KBM-7 (cell line): Measurements from ENCODE around the gene PPARG.

Experiments
- DNase-seq: peaks from one replicate; pipeline ENCODE4 v3.0.0-alpha.2; 2015
- in situ Hi-C: fragments of 300-500 bp; cut with MboI; formaldehyde crosslinking; loops from 2 replicates; pipeline ENCODE4 v1.14.3; 2020; ENCODE audit warnings: low sequenced_read_pairs, low pct_unique_long_range_greater_than_20kb, mixed read lengths

The PPARG gene

DNA sequence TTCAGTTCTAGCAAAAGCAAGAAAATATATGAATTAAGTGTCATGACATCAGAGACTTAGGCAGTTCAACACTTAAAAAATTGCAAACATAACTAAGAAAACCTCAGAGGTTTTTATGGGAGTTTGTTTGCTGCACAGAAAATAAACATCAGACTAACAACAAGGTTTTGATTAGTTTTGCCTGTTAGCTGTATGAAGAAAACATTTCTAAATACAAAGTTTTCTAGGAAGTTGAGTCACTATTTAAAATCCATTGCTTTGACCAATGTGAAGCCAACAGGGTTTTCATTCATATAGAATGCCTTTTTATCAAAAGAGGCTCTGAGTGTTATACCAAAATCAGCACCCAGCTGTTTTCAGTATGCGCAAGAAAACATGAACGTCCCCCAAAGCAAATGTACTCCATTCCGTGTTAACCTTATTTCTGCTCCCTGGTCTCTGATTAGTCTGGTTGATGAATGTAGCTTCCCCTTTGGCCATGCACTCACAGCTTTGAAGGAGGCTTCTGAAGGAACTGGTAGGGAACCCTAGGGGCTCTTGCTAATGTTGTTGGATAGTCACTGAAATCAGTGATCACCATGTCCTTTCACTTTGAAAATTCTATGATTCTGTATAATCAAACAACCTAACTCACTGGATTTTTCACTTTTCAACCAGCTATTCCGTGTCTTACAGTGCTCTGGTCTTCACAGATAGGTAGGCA lies 105.8 kb downstream of the PPARG start:
- in situ Hi-C loops, result no loop called here

DNA sequence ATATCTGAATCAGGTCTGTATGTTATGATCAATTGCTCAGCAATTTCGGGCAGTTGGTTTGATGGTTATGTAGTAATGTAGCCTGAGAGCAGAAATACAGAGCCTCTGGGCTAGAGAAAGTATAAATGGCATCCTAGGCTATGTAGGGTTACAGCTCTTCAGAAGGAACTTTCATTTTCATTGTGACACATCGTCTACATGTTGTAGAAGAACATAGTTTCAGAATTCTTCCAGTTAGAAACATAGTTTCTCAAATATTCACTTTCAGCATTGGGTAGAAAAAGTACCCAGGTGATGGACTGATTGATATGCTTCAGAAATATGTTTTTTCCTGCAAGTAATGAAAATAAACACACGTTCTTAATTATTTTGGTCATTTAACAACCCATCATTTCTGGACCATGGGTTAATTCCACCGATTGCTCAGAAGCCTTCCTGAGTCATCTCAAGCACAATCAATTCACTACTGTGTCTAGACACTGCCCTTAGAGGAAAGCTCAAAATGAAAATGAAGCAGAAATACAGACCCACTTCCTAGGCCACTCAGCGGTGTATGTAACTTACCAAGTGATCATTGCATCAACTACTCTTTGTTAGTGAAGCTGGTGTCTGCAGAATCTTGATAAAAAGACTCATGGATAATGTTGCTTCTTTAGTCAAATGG lies 106.6 kb downstream of the PPARG start:
- in situ Hi-C loops, result no loop called here

More for the DNA sequence above, 105.8 kb downstream of the PPARG start:
- no peak for DNase-seq

DNA sequence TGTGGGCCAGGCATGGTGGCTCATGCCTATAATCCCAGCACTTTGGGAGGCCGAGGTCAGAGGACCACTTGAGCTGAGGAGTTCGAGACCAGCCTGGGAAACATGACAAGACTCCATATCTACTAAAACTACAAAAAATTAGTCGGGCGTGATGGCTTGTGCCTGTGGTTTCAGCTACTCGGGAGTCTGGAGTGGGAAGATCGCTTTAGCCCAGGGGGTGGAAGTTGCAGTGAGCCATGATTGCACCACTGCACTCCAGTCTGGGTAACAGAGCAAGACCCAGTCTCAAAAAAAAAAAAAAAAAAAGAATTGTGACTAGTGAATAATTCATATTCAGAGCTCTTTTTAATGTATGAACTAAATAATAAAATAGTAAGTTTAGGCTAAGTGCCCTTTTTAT lies 107.6 kb downstream of the PPARG start:
- in situ Hi-C loops, result no loop called here
- DNase-seq, result no peak

More for the DNA sequence above, 106.6 kb downstream of the PPARG start:
- no peak for DNase-seq

DNA sequence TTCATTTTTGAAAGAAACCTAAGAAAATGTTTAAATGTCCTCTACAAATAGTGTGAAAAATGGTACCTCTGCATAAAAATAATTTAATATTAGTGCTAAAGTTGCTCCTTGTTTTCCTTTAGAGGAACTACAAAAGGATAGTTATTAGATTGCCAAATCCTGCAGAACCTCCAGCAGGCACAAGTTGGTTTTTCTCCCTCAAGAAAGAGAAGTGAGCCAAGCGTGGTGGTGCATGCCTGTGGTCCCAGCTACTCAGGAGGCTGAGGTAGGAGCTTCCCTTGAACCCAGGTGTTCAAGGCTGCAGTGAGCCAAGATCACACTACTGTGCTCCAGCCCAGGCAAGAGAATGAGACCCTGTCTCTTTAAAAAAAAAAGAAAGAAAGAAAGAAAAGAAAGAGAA lies 110.4 kb downstream of the PPARG start:
- no peak for DNase-seq
- in situ Hi-C loops, result no loop called here

DNA sequence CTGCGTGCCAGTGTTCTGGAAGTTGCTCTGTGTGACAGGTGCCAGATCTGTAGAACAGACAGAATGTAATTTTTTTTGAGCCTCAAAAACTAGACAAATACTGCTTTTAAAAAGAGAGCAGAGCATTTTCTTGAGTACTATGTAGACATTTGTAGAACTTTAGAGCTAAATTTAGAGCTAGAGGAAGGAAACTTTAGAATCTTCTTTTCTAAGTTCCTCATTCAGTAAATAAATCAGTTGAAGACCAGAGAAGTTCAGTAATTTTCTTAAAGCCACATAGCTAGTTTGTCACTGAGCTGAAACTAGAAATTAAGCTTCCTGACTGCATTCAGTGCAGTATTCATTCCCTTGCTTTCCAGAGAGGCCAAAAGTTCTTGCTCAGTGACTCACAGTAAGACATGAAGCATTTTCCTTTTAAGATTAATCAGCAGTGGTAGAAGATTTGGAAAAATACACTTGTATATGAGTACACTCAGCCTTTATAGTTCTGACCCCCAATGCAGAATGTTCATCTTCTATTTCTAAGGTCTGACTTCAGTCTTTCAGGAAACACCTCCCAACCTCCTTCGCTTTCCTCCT lies 111.8 kb downstream of the PPARG start:
- in situ Hi-C loops, result no loop called here
- no peak for DNase-seq

DNA sequence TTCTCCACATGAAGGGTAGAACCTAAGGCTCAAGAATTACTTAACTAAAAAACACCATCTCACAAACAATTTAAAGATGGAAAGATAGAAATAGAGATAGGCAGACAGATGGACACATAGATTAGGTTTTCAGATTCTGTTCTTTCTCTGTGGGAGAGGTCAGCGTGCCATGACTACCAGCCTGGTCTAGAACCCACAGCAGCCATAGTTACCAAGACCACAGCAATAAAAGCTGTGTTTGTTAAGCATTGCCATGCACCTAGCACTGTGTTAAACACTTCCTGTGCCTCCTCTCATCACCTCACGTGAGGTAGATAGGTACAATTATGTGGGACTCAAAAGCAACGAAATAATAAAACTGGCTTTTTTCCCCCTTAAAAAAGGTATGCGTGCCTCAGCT lies 112.3 kb downstream of the PPARG start:
- DNase-seq, result no peak
- in situ Hi-C loops, result no loop called here

DNA sequence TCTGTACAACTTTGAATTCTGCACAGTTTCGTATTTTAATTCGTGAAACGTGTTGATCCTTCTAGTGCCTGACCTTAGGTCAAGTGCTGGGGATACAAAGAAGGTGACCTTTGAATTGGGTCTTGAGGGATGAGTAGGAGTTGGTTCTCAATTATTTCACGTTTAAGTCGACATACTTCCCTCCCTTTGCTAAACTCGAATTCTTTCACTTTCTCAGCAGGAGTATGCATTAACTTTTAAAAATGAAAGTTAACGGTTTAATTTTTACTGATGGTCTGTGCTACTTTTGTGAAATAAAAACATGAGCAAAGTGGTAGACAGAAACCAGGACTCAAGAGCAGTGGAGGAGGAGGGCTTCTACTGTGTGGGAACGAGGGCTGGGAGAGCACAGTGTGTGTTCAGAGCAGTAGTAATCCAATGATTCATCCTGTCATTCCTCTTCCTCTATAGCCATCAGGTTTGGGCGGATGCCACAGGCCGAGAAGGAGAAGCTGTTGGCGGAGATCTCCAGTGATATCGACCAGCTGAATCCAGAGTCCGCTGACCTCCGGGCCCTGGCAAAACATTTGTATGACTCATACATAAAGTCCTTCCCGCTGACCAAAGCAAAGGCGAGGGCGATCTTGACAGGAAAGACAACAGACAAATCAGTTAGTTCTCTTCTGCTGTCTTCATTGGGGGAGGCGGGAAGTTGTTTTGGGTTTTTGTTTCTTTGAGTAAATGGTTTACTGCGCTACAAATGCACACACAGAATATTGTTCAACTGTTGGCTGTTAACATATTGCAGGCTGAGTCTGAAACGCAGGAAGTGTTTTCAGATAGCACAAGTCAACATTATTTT lies 116.8 kb downstream of the PPARG start:
- DNase-seq, result peak; percentile 13
- in situ Hi-C loops, result no loop called here

DNA sequence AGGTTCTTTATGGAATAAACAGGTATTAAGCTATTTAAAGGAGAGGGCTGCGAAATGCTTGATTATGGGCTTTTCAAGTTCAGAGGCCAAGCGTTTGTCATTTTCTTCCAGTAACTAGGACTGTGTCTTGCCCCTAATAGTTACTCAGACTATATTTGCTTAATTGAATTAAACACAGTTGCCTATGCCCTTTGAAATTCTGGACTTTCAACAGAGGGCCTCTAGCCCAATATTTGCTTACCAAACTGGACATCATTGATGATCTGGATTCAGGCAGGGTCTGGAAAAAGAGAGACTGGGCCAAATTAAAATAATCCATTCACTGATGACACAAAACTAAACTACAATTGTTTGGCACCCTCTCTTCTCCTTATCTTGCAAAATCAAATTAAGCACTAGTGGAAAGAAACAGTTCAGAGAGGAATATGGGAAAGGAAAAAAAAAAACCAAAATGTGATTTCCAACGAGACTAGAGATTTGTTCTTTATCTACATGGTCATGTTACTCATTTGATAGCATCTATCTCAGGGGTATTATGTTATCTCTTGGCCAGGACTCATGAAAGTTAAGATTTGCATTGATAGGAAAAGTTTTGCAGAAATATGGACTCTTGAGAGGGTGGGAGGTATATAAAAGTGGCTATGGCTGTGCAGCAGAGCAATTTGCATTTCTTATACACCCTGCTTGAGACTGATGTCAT lies 120.3 kb downstream of the PPARG start:
- DNase-seq, result no peak
- in situ Hi-C loops, result no loop called here

DNA sequence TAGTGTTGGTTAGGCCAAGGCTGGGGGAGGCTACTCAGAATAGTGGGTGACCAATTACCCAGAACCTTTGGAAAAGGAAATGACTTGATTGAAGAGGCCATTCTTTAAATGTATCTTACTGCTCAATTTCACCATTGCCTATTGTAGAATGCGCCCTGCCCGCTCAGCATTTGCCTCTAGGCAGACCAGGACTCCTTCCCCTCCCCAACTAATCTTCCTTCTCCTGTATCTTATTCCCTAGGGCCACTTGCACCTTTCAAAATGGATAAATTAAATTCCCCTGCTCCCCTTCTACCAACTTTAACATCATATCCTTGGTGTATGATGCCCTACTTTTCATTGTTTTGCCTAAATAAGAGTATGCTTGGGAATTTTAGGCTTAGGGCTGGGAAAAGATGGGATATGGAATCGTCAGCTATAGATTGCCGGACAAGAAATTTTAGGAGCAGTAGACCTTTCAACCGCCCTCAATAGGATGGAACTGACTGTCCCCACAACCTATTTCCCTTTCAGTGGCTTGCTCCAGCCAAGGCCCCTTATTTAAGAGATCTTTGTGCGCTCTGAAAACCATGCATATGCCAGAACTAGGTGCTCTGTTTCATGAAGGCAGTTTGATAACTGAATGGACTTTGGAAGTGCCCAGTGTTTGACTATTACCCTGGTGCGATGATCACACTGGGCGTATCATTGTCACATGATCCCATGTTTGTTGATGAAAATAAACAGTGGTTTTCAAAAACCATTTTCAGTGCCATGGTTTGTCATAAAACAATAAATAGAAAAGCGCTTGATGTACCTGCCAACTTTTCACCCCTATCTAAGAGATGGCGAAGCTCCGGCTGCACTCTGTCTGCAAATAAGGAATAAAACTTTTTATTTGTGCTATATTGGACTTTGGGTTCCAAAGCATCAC lies 121.1 kb downstream of the PPARG start:
- in situ Hi-C loops, result no loop called here
- DNase-seq, result no peak

DNA sequence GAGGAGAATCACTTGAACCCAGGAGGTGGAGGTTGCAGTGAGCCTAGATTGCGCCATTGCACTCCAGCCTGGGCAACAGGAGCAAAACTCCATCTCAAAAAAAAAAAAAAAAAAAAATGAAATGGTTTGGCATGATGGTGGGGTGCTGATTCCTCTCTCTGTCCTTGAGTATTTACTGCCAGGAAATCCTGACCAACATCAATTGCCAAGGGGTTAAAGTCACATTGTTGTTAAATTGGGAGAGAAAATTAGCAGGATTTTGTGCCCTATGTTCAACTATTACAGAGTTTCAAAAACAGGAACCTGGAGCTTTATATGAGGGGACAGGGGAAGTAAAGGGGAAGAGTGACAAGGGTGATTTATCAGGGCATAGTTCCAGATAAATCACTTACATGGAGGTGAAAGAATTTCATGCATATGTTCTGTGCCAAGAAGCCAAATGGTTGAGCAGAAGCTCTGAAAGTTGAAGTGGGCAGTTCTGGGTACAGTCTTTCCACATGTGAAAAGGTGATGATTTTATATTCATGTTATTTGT lies 124.9 kb downstream of the PPARG start:
- peak; percentile 23 for DNase-seq
- in situ Hi-C loops, result no loop called here

DNA sequence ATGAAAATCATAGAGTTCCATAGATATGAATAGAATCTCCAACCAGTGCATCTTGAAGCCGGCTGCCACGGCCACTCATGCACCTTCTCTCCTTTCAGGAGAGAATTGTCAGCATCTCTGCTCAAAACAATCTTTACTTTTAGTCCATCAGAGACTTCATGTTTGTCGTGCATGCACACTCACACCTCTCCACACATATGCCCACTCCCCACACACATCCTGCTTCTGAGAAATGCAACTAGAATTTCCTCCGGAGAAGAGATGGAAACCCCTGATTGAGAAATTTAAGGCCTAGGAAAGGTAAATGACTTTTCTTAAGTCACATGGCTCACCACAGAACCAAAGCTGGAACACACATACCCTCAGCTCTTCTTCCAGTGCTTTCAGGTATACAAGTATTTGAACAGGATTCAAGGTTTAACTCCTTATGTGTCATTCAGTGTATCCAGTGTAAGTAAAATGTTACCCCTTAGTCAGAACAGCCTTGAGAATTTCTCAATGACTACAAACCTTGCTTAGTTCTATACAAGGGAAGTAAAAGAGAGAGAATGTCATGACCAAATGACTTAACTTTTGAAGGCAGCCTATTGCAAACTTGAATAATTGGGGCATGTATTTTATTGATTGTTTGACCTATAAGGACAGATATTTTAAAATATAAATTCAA lies 126.3 kb downstream of the PPARG start:
- no peak for DNase-seq
- in situ Hi-C loops, result no loop called here

DNA sequence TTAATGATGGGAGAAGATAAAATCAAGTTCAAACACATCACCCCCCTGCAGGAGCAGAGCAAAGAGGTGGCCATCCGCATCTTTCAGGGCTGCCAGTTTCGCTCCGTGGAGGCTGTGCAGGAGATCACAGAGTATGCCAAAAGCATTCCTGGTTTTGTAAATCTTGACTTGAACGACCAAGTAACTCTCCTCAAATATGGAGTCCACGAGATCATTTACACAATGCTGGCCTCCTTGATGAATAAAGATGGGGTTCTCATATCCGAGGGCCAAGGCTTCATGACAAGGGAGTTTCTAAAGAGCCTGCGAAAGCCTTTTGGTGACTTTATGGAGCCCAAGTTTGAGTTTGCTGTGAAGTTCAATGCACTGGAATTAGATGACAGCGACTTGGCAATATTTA lies 127.9 kb downstream of the PPARG start:
- no peak for DNase-seq
- in situ Hi-C loops, result no loop called here

DNA sequence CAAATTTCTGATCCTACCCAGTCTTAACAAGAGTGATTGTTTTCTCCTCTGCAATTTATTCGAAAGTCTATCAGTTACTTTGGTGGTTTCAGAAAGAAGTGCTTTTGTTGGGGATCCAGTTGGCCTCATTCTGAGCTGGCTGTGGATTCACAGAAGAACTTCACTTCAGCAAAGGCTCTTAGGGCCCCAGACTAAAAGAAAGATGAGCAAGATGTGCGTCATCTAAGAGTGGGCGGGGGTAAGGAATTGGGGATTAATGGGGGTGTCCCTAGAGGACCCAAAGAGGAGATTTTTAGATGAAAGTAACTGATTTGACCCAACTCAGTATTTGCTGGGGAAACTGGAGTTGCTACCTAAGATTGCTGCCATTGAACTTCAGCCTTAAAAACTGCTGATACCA lies 131.5 kb downstream of the PPARG start:
- no peak for DNase-seq
- in situ Hi-C loops, result no loop called here

DNA sequence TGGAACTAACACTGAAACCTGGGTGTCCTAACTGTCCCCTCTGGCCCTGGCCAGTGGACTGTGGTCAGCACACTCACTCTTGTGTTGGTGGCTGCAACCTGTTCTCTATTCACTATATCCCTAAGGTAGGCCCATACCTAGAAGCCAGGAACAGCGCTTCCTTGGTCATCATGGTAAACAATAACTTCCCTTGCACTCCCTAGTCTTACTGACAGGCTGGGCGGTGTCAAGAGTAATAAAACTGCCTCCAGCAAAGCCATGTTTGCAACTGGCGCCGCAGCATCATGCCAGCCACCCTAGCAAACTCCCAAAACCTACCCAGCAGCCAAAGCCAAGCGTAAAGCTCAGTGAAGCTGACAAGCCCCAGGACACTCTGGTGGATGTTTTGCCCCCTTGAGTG lies 132.3 kb downstream of the PPARG start:
- in situ Hi-C loops, result no loop called here
- DNase-seq, result no peak

DNA sequence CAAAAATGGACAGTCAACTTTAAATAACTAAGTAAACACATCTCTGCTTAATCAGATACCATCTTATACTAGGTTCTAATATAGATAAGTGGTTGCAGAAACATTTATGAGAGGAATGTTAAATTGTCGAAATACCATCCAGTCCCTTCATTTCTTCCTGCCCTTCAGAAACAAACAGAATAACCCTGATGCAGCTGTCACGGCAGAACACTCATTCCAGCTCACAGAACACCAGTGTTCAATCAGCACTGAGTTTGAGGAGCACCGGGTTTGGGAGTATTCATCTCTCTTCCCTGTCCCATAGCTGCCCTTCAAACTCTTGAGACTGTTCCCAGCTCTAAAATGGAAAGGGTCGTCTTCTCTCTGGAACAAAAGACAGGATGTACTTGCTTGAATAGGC lies 134.3 kb downstream of the PPARG start:
- in situ Hi-C loops, result no loop called here
- DNase-seq, result no peak

DNA sequence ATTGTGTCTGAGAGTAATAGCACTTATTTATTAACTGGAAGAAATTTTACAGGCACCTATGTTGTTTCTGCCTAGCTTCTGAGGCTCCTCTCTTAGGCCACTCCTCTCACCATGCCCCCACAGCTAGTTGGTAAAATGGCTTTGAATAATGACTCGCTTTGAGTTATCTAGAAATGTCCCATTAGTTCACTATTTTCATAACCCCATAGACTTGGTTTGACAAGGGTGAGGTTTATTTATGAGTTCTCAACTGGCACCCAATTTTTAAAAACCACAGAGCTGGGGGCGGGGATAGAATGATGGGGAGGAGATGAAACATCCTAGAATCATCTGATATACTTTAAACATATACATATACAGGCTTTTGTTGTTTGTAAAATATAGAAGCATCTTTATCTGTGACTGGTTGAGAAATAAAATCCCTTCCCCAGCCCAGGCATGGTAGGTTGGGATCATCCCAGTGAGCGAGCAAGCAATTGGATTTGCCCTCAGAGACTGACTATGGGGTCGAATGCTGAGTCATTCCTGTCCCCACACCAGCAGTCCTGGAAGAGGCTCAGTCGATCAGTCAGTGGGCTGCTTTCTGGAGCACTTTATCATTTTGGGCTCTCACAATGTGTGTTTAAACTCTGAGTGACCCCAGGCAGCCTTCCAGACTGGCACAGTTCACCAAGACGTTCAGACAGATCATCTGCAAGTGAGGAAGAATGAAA lies 135.2 kb downstream of the PPARG start:
- no peak for DNase-seq
- in situ Hi-C loops, result no loop called here
